Measurements from ENCODE around the gene PLEKHA7. TPM values are rescaled to one million over a fixed set of nuclear protein-coding genes. Genes with fewer than 3 reads are reported as not detected.
A peak's percentile ranks its signal among the peaks of the same experiment; 100 is the strongest.

PLEKHA7 gene
- total and polyA plus RNA-seq, 2 of the 13 experiments (the other 11 are each of a cell fraction or from before 2014, with no cell fraction given): 17.5 to 18.7 TPM

DNA sequence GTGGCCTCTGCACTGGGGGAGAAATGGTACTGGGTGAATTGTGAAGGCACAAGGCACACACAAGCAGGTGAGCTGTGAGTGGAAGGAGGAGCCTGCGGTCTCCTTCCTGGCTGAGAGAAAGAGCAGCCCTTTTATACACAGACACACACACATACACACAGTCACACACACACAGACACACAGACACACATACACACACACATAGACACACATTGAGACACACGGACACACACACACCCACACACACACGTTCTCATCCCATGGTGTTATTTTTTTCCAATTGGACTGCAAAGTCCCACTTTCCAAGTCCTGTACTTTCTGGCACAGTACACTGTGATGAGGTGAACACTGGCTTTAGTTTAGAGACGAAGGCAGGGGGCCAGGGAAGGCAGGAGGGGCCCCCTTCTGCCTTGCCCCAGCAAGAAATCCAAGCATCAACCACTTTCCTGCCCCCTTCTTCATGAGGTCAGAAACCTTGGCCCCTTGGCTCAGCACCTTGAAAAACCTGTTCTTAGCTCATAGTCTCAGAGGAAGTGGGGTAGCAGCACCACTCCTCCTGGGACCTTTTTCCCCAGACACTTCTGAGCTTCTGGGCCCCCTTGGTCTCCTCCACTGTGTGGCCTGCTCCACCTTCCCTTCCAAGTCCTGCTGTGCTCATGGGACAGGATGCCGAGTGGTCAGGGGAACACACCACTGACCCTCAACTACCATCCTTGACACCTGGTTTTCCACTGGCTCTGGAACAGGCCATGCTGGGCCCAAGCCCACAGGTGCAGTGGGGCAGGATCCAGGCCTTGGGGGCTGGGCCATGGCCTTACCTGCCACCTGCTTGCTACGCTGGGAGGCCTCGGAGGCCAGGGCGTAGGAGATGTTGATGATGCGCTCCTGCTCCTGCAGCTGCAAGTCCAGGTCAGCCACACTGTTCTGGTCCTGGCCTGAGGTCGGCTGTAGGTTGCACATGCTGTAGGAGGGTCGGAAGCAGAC, 232.0 kb downstream of the PLEKHA7 start (continued):
- TF ChIP-seq, protein P1, sequence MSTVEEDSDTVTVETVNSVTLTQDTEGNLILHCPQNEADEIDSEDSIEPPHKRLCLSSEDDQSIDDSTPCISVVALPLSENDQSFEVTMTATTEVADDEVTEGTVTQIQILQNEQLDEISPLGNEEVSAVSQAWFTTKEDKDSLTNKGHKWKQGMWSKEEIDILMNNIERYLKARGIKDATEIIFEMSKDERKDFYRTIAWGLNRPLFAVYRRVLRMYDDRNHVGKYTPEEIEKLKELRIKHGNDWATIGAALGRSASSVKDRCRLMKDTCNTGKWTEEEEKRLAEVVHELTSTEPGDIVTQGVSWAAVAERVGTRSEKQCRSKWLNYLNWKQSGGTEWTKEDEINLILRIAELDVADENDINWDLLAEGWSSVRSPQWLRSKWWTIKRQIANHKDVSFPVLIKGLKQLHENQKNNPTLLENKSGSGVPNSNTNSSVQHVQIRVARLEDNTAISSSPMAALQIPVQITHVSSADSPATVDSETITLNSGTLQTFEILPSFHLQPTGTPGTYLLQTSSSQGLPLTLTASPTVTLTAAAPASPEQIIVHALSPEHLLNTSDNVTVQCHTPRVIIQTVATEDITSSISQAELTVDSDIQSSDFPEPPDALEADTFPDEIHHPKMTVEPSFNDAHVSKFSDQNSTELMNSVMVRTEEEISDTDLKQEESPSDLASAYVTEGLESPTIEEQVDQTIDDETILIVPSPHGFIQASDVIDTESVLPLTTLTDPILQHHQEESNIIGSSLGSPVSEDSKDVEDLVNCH (CRISPR knock-in tag; IDR thresholded peaks at IDR 0.05): no peak
- TF ChIP-seq ZNF20 (CRISPR knock-in tag; IDR thresholded peaks at IDR 0.05) (no peak), CHD2 (IDR thresholded peaks at IDR 0.05; ENCODE audit: low read depth, low read length) (no peak)
- TF ChIP-seq, protein P2, sequence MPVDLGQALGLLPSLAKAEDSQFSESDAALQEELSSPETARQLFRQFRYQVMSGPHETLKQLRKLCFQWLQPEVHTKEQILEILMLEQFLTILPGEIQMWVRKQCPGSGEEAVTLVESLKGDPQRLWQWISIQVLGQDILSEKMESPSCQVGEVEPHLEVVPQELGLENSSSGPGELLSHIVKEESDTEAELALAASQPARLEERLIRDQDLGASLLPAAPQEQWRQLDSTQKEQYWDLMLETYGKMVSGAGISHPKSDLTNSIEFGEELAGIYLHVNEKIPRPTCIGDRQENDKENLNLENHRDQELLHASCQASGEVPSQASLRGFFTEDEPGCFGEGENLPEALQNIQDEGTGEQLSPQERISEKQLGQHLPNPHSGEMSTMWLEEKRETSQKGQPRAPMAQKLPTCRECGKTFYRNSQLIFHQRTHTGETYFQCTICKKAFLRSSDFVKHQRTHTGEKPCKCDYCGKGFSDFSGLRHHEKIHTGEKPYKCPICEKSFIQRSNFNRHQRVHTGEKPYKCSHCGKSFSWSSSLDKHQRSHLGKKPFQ (CRISPR knock-in tag; IDR thresholded peaks at IDR 0.05; ENCODE audit: insufficient replicate concordance): no peak

DNA sequence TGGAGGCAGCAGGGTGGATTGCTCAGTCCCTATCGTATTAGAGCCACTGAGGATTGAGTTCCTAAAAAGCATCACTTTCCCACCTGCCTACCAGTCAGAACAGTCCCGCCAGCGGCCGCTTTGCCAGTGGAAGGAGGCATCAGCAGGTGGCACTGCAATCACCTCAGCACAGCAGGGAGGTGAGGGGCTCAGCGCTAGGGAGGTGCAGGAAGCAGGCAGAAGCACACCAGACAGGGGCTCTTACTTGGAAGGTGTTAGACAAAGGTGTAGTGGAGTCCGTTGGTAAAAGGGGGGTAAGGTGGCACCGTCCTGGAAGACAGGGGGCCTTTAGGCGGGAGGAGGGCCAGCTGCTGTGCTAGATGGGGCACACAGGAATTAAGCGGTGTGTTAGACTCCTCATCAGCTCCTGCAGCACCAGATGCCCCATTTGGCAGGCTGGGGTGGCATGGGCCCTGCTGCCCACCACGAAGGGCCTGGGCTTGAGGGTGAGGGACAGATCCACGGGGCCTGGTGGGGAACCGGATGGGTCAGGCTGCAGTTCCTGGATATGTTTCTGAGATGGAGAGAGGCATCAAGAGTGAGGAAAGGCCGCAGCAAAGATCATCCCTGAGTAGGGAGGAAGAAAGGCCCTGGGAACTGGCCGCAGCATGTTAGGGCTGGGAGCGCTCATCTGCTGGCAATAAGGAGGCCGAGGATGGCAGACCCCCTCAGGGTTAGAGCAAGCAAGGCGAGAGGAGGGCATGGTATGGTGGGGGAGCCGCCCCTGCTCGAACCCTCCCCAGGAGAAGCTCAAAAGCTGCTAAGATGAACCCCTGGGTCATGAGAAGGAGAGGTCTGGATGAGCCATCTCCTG, 233.3 kb downstream of the PLEKHA7 start:
- no peak overlapping the region for H3K27ac ChIP-seq (ENCODE audit: extremely low read length, insufficient read depth, low read length)
- ChIA-PET POLR2A (no interaction called here), CTCF (ENCODE audit: low intra/inter-chr PET ratio, low total read pairs) (no interaction called here)
- FAIRE-seq (no peak), DNase-seq (ENCODE audit: low spot score) (no peak), ATAC-seq (no peak)
- WGBS (ENCODE audit: low lambda C conversion rate): 99% methylated on average over 18 of the region's 19 CpGs
- no peaks in the 10 kb centered on the region for H3K27me3 ChIP-seq (ENCODE audit: control insufficient read depth in 1 of 2, insufficient read depth in 2 of 2, low read length in 2 of 2)
- intact Hi-C loops (cut with micrococcal nuclease; ENCODE audit: unreplicated experiment): loop anchor here (10.0 kb wide), 1 partner anchor 144 kb away; no protein-coding TSS in a partner anchor
- H4K20me1 ChIP-seq (ENCODE audit: insufficient read depth, low read length): no peaks in the 10 kb centered on the region
- in situ Hi-C loops (cut with HindIII; ENCODE audit: extremely low pct_ligation_motif_present, low pct_unique_long_range_greater_than_20kb): no loop called here
- no peaks in the 10 kb centered on the region for H3K9me3 ChIP-seq (ENCODE audit: low read length)
- H3K4me2 ChIP-seq (ENCODE audit: low read depth, low read length): no peak overlapping the region
- no peak overlapping the region for H2AFZ ChIP-seq (ENCODE audit: low read length)
- no peak overlapping the region for H3K9ac ChIP-seq (ENCODE audit: insufficient read depth, low read depth, low read length)
- no TSS peak for BruUV-seq (replicated peaks)
- TF ChIP-seq, protein P3, sequence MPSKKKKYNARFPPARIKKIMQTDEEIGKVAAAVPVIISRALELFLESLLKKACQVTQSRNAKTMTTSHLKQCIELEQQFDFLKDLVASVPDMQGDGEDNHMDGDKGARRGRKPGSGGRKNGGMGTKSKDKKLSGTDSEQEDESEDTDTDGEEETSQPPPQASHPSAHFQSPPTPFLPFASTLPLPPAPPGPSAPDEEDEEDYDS (CRISPR knock-in tag; IDR thresholded peaks at IDR 0.05): no peak
- TF ChIP-seq, protein P4, sequence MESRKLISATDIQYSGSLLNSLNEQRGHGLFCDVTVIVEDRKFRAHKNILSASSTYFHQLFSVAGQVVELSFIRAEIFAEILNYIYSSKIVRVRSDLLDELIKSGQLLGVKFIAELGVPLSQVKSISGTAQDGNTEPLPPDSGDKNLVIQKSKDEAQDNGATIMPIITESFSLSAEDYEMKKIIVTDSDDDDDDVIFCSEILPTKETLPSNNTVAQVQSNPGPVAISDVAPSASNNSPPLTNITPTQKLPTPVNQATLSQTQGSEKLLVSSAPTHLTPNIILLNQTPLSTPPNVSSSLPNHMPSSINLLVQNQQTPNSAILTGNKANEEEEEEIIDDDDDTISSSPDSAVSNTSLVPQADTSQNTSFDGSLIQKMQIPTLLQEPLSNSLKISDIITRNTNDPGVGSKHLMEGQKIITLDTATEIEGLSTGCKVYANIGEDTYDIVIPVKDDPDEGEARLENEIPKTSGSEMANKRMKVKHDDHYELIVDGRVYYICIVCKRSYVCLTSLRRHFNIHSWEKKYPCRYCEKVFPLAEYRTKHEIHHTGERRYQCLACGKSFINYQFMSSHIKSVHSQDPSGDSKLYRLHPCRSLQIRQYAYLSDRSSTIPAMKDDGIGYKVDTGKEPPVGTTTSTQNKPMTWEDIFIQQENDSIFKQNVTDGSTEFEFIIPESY (CRISPR knock-in tag; IDR thresholded peaks at IDR 0.05): peak; percentile 87
- no peak for TF ChIP-seq PHF5A (CRISPR knock-in tag; IDR thresholded peaks at IDR 0.05; ENCODE audit: low read depth, unreplicated experiment)
- TF ChIP-seq TBX2 (CRISPR knock-in tag; IDR thresholded peaks at IDR 0.05; ENCODE audit: borderline replicate concordance): no peak
- no peak for TF ChIP-seq ZNF672 (CRISPR knock-in tag; IDR thresholded peaks at IDR 0.05)
- peaks cover 38% of the 10 kb centered on the region for H3K4me1 ChIP-seq (ENCODE audit: insufficient read depth, low read length)
- H3K4me3 ChIP-seq (replicated peaks in 1 of 3; ENCODE audit: insufficient read depth in 1 of 3, low read depth in 2 of 3, low read length in 3 of 3): no peak overlapping the region
- peaks cover 5% of the 10 kb centered on the region in 2 experiments; a peak in 4 of 5 replicates for H3K36me3 ChIP-seq (replicated peaks in 1 of 2; ENCODE audit: control insufficient read depth in 1 of 2, insufficient read depth in 2 of 2, low read length in 2 of 2)
- H3K79me2 ChIP-seq (ENCODE audit: insufficient read depth, low read length): no peaks in the 10 kb centered on the region
